Measurements from ENCODE around the gene RETREG3. TPM values are rescaled to one million over a fixed set of nuclear protein-coding genes. Genes with fewer than 3 reads are reported as not detected.

RETREG3 gene, protein sequence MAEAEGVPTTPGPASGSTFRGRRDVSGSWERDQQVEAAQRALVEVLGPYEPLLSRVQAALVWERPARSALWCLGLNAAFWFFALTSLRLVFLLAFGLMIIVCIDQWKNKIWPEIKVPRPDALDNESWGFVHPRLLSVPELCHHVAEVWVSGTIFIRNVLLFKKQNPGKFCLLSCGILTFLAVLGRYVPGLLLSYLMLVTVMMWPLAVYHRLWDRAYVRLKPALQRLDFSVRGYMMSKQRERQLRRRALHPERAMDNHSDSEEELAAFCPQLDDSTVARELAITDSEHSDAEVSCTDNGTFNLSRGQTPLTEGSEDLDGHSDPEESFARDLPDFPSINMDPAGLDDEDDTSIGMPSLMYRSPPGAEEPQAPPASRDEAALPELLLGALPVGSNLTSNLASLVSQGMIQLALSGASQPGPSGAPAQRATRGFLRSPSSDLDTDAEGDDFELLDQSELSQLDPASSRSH
- total RNA-seq (10 to 100 TPM; 61.3 to 62.7 TPM), polyA plus RNA-seq (10 to 100 TPM; 16.1 to 27.6 TPM)
- long read RNA-seq, donor 1, transcript RETREG3-201 (9 exons, 3,759 nt), result major isoform, 14 of 25 reads
- long read RNA-seq, donor 1, partial matches to known transcripts, result 10 of 25 reads
- long read RNA-seq, donor 1, other reads (novel, unspliced or antisense), result 0 of 25 reads
- long read RNA-seq, donor 2, partial matches to known transcripts, result 14 of 20 reads
- long read RNA-seq, donor 2, other reads (novel, unspliced or antisense), result 0 of 20 reads
- long read RNA-seq, donor 3, transcript RETREG3-201 (9 exons, 3,759 nt), result major isoform, 5 of 9 reads
- long read RNA-seq, donor 3, partial matches to known transcripts, result 0 of 9 reads
- long read RNA-seq, donor 3, other reads (novel, unspliced or antisense), result 0 of 9 reads
- long read RNA-seq, donor 4, transcript RETREG3-201 (9 exons, 3,759 nt), result major isoform, 5 of 6 reads
- long read RNA-seq, donor 4, partial matches to known transcripts, result 0 of 6 reads
- long read RNA-seq, donor 4, other reads (novel, unspliced or antisense), result 0 of 6 reads
- long read RNA-seq, donor 5, transcript RETREG3-201 (9 exons, 3,759 nt), result major isoform, 12 of 15 reads
- long read RNA-seq, donor 5, partial matches to known transcripts, result 0 of 15 reads
- long read RNA-seq, donor 5, other reads (novel, unspliced or antisense), result 0 of 15 reads

DNA sequence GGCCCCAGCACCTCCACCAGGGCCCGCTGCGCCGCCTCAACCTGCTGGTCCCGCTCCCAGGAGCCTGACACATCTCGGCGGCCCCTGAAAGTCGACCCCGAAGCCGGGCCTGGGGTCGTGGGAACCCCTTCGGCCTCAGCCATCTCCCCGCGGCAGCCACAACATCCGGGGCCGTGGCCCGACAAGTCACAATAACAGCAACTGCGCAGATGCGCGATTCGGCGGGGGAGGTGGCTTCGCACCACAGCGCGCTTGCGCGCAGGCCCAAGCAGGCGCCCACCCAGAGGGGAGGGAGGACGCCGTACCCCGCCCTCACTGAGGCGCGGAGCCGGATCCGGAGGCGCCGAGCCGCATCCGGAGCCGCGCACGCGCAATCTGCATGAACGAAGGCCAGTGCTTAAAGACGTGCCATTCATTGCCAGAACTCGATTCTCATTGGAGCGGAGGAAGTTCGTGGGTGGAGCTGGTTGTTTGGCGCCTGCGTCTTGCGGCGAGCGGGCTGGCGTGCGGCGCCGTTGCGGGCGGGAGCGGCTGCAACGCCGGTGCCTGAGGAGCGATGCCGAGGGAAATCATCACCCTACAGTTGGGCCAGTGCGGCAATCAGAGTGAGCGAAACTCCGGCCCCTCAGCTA lies at the start of gene RETREG3, which contains the start of gene TUBG1:
Gene RETREG3 (minus strand): TSS at position 193 of the 632 bp plus-strand sequence. CDS start 50 bp downstream, at position 143.
Gene TUBG1 (plus strand): TSS at position 502 of the 632 bp plus-strand sequence. CDS start 55 bp downstream, at position 557.
- peak within 1 kb of the TSS; percentile 95 for H3K4me3 ChIP-seq
- H3K36me3 ChIP-seq (ENCODE audit: control insufficient read depth in 4 of 4, insufficient read depth in 4 of 4, low read length in 4 of 4), result peaks cover 0 to 15% (median 9%) of the 10 kb centered on the region in 4 donors
- peak; percentile 96 for ATAC-seq (ENCODE audit: insufficient read depth, low FRiP score)
- H3K9me3 ChIP-seq (ENCODE audit: control insufficient read depth in 4 of 4, insufficient read depth in 3 of 4, low read length in 3 of 4), result no peaks in the 10 kb centered on the region
- peak within 1 kb of the TSS; percentile 48 to 75 for H3K9ac ChIP-seq (ENCODE audit: insufficient read depth in 1 of 2, low read length in 2 of 2)
- H3K27ac ChIP-seq (ENCODE audit: low read depth in 1 of 2, low read length in 1 of 2), result peak within 1 kb of the TSS; percentile 87 to 92
- 0% methylated on average over 62 to 66 of the region's 66 CpGs for WGBS, 2 donors
- H3K4me1 ChIP-seq (ENCODE audit: control insufficient read depth in 5 of 5, insufficient read depth in 5 of 5, low read length in 5 of 5), result peaks cover 0 to 19% (median 8%) of the 10 kb centered on the region in 5 donors
- no peak for TF ChIP-seq CTCF (IDR thresholded peaks at IDR 0.05; ENCODE audit: control extremely low read depth, extremely low read depth)
- no peaks in the 10 kb centered on the region for H3K27me3 ChIP-seq (ENCODE audit: control insufficient read depth in 3 of 3, insufficient read depth in 3 of 3, low read length in 2 of 3)
- DNase-seq, result peak; percentile 99 to 100 (median 99)

DNA sequence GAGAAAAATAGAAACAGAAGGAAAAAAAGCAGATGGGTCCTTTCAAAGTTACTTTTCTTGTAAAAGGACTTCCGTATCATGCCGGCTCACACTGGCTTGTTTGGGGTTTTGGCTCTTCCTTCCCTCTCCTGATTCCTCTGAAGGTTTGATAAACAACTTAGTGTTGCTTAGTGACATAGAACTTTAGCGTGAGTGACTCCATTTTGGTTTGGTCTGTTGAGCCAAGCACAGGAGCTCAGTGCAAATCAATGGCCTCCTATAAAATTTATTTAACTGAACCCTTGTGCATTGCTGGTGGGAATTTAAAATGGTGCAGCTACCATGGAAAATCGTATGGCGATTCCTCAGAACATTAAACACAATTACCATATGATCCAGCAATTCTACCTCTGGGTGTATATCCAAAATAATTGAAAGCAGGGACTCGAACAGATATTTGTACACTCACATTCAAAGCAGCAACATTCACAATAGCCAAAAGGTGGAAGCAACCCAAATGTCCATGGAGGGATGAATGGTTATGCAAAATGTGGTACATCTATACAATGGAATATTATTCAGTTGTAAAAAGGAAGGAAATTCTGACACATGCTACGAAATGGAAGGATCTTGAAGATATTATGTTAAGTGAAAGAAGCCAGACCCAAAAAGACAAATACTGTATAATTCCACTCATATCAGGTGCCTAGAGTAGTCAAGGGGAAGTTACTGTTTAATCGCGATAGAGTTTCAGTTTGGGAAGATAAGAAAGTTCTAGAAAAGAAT lies 48.8 kb upstream of the RETREG3 start:
- TF ChIP-seq CTCF (IDR thresholded peaks at IDR 0.05; ENCODE audit: control extremely low read depth, extremely low read depth), result no peak
- Histone ChIP-seq H3K4me3 (no peak overlapping the region), H3K36me3 (ENCODE audit: control insufficient read depth in 4 of 4, insufficient read depth in 4 of 4, low read length in 4 of 4) (peaks cover 0 to 18% (median 2%) of the 10 kb centered on the region in 4 donors), H3K9me3 (ENCODE audit: control insufficient read depth in 4 of 4, insufficient read depth in 3 of 4, low read length in 3 of 4) (no peaks in the 10 kb centered on the region), H3K27ac (ENCODE audit: low read depth in 1 of 2, low read length in 1 of 2) (no peak overlapping the region), H3K9ac (ENCODE audit: insufficient read depth in 1 of 2, low read length in 2 of 2) (no peak overlapping the region), H3K27me3 (ENCODE audit: control insufficient read depth in 3 of 3, insufficient read depth in 3 of 3, low read length in 2 of 3) (no peaks in the 10 kb centered on the region), H3K4me1 (ENCODE audit: control insufficient read depth in 5 of 5, insufficient read depth in 5 of 5, low read length in 5 of 5) (peaks cover 0 to 22% (median 4%) of the 10 kb centered on the region in 5 donors)
- DNase-seq (no peak), ATAC-seq (ENCODE audit: insufficient read depth, low FRiP score) (no peak)
- 77 to 84% methylated on average over 9 of the region's 9 CpGs for WGBS, 2 donors

GRCh38 chr17:42655528-42655927 lies 46.4 kb upstream of the RETREG3 start:
- WGBS, 2 donors, result 61 to 65% methylated on average over 2 of the region's 2 CpGs
- no peaks in the 10 kb centered on the region for H3K9me3 ChIP-seq (ENCODE audit: control insufficient read depth in 4 of 4, insufficient read depth in 3 of 4, low read length in 3 of 4)
- H3K4me3 ChIP-seq, result no peak overlapping the region
- TF ChIP-seq CTCF (IDR thresholded peaks at IDR 0.05; ENCODE audit: control extremely low read depth, extremely low read depth), result no peak
- DNase-seq (no peak), ATAC-seq (ENCODE audit: insufficient read depth, low FRiP score) (no peak)
- peaks cover 0 to 22% (median 4%) of the 10 kb centered on the region in 5 donors for H3K4me1 ChIP-seq (ENCODE audit: control insufficient read depth in 5 of 5, insufficient read depth in 5 of 5, low read length in 5 of 5)
- no peaks in the 10 kb centered on the region for H3K27me3 ChIP-seq (ENCODE audit: control insufficient read depth in 3 of 3, insufficient read depth in 3 of 3, low read length in 2 of 3)
- peaks cover 0 to 1% (median 0%) of the 10 kb centered on the region in 4 donors for H3K36me3 ChIP-seq (ENCODE audit: control insufficient read depth in 4 of 4, insufficient read depth in 4 of 4, low read length in 4 of 4)
- no peak overlapping the region for H3K27ac ChIP-seq (ENCODE audit: low read depth in 1 of 2, low read length in 1 of 2)
- no peak overlapping the region for H3K9ac ChIP-seq (ENCODE audit: insufficient read depth in 1 of 2, low read length in 2 of 2)
